K562 (cell line): ENCODE data around the gene ST6GALNAC3. TPM values are rescaled to one million over a fixed set of nuclear protein-coding genes. Genes with fewer than 3 reads are reported as not detected.
A peak's percentile ranks its signal among the peaks of the same experiment; 100 is the strongest.

Source experiments
- CTCF ChIP-seq, 3 experiments: IDR thresholded peaks in 2 of 3; conservative IDR thresholded peaks in 1 of 3; 2 replicates each; pipeline ENCODE4 v1.5.1; 2011 to 2012; ENCODE audit warnings: low read length in 3 of 3, mild to moderate bottlenecking in 3 of 3, control low read depth in 2 of 3, improper control_type of control experiment in 1 of 3, inconsistent platforms in 1 of 3, low read depth in 1 of 3, mixed read lengths in 1 of 3, moderate library complexity in 1 of 3; ENCODE audit not compliant: insufficient read depth in 2 of 3
- DIDO1 ChIP-seq: fragments of 450-650 bp; IDR thresholded peaks from 2 replicates; pipeline ENCODE4 v1.6.1; 2016; ENCODE audit warnings: low read depth, missing biosample characterization, missing genetic modification characterization
- ESRRA ChIP-seq: fragments of 450-650 bp; IDR thresholded peaks from 2 replicates; pipeline ENCODE4 v1.6.1; 2014; ENCODE audit warnings: low read depth, mild to moderate bottlenecking, moderate library complexity, borderline replicate concordance
- FOXP1 ChIP-seq: sonication (generic); formaldehyde crosslinking; IDR thresholded peaks from 2 replicates; pipeline ENCODE4 v1.8.0; 2022; ENCODE audit warnings: mild to moderate bottlenecking, missing genetic modification reagents
- GTF2F1 ChIP-seq: IDR thresholded peaks from 2 replicates; pipeline ENCODE4 v1.6.1; 2011; ENCODE audit warnings: low read depth, low read length, improper control_type of control experiment
- HES1 ChIP-seq: fragments of 450-650 bp; IDR thresholded peaks from 2 replicates; pipeline ENCODE4 v1.6.1; 2016; ENCODE audit warnings: low read depth, mild to moderate bottlenecking, moderate library complexity
- HMG20A ChIP-seq: fragments of 450-650 bp; formaldehyde crosslinking; conservative IDR thresholded peaks from 2 replicates; pipeline ENCODE4 v1.4.0; 2020; ENCODE audit warnings: mild to moderate bottlenecking, mixed read lengths
- HOXB6 ChIP-seq: fragments of 250-450 bp; sonication (Bioruptor Pico); IDR thresholded peaks from 2 replicates; pipeline ENCODE4 v1.5.1; 2022; ENCODE audit warnings: mild to moderate bottlenecking, borderline replicate concordance
- ILK ChIP-seq: fragments of 450-650 bp; IDR thresholded peaks from 2 replicates; pipeline ENCODE4 v1.6.1; 2016; ENCODE audit warnings: missing genetic modification characterization, low read depth, mild to moderate bottlenecking, missing compliant biosample characterization, moderate library complexity, borderline replicate concordance
- JUND ChIP-seq, 2 experiments: IDR thresholded peaks; 2 replicates in 1 of 2; 3 replicates in 1 of 2; pipeline ENCODE4 v1.6.1; 2011; ENCODE audit warnings: borderline replicate concordance in 2 of 2, low read depth in 2 of 2, low read length in 2 of 2, improper control_type of control experiment in 1 of 2, missing biosample characterization in 1 of 2, missing genetic modification characterization in 1 of 2, missing genetic modification reagents in 1 of 2
- MAZ ChIP-seq, 2 experiments: fragments of 450-650 bp in 1 of 2; sonication (generic) in 1 of 2; formaldehyde crosslinking; IDR thresholded peaks in 1 of 2; conservative IDR thresholded peaks in 1 of 2; 2 replicates each; pipeline versions ENCODE4 v1.4.0 to v1.5.0; 2020; ENCODE audit warnings: mild to moderate bottlenecking in 1 of 2, missing genetic modification reagents in 1 of 2
- MXI1 ChIP-seq: IDR thresholded peaks from 2 replicates; pipeline ENCODE4 v1.6.1; 2011; ENCODE audit warnings: low read depth, mild to moderate bottlenecking, improper control_type of control experiment, low read length
- PHB ChIP-seq: fragments of 250-450 bp; sonication (Bioruptor Pico); IDR thresholded peaks from 2 replicates; pipeline ENCODE4 v1.5.0; 2021
- POLR2B ChIP-seq: fragments of 450-650 bp; IDR thresholded peaks from 2 replicates; pipeline ENCODE4 v1.6.1; 2018; ENCODE audit warnings: low read depth; ENCODE audit not compliant: partially characterized antibody
- PTTG1 ChIP-seq: fragments of 450-650 bp; IDR thresholded peaks from 2 replicates; pipeline ENCODE4 v1.6.1; 2016; ENCODE audit warnings: low read depth, mild to moderate bottlenecking, missing genetic modification characterization, missing compliant biosample characterization
- RAD51 ChIP-seq: fragments of 450-650 bp; IDR thresholded peaks from 2 replicates; pipeline ENCODE4 v1.7.1; 2016; ENCODE audit warnings: low read depth, mild to moderate bottlenecking, borderline replicate concordance
- RNF2 ChIP-seq: sonication (generic); IDR thresholded peaks from 2 replicates; pipeline ENCODE4 v1.6.1; 2016
- SMAD1 ChIP-seq: fragments of 150-350 bp; IDR thresholded peaks from 2 replicates; pipeline ENCODE4 v1.6.1; 2014; ENCODE audit warnings: low read length, low read depth; ENCODE audit not compliant: partially characterized antibody
- SMAD2 ChIP-seq: fragments of 150-350 bp; IDR thresholded peaks from 2 replicates; pipeline ENCODE4 v1.6.1; 2014; ENCODE audit warnings: low read depth, mild to moderate bottlenecking, low read length
- ZNF143 ChIP-seq: sonication (generic); formaldehyde crosslinking; IDR thresholded peaks from 2 replicates; pipeline ENCODE4 v1.9.0; 2022; ENCODE audit warnings: mild to moderate bottlenecking, missing genetic modification reagents
- polyA plus RNA-seq, 8 experiments: library from polyadenylated mRNA; depleted of rRNA in 4 of 8; stranded (reverse) in 5 of 8; unstranded in 3 of 8; fragments of >200 nt; fragmentation: Nextera tagmentation in 2 of 8; fragmentation: Illumina TruSeq in 1 of 8; extraction: Ambion mirVana in 2 of 8; extraction: Trizol in 1 of 8; gene quantifications; 2 replicates each; pipeline versions ENCODE4 v1.2.1 to v1.2.3, GENCODE V29; 2011 to 2014; ENCODE audit warnings: inconsistent platforms in 1 of 8, missing spikeins in 1 of 8
- total RNA-seq, 7 experiments: library from RNA; depleted of rRNA in 6 of 7; stranded (reverse); fragments of >200 nt in 6 of 7; fragmentation: Illumina TruSeq in 2 of 7; extraction: Trizol in 2 of 7; gene quantifications; 2 replicates each; pipeline versions ENCODE4 v1.2.1 to v1.2.3, GENCODE V29; 2011 to 2021; ENCODE audit warnings: low replicate concordance in 1 of 7

The ST6GALNAC3 gene
- total and polyA plus RNA-seq, 9 of the 15 experiments (the other 6 are each of a cell fraction or from before 2014, with no cell fraction given), result 0.04 to 0.29 (median 0.18) TPM; not detected in 6

GRCh38 chr1:76154206-76154956 lies 79.8 kb downstream of the ST6GALNAC3 start (continued):
- TF ChIP-seq PTTG1 (tag), result no peak
- no peak for TF ChIP-seq PHB (CRISPR knock-in tag)
- TF ChIP-seq GTF2F1, result no peak
- TF ChIP-seq CTCF (IDR thresholded peaks at IDR 0.05 in 2 of 3, conservative IDR thresholded peaks at IDR 0.05 in 1 of 3; ENCODE audit: insufficient read depth in 2 of 3, low read depth in 1 of 3, low read length in 3 of 3), result peak; percentile 79 to 94 (median 88)
- no peak for TF ChIP-seq SMAD1
- no peak for TF ChIP-seq HMG20A (CRISPR knock-in tag)
- no peak for TF ChIP-seq HOXB6 (CRISPR knock-in tag)
- no peak for TF ChIP-seq ZNF143 (CRISPR knock-in tag)
- 0 out of 2 replicates have a peak, but pooled peaks have one; percentile 44 for TF ChIP-seq JUND (IDR thresholded peaks at IDR 0.05; ENCODE audit: borderline replicate concordance, low read depth, low read length)
- no peak for TF ChIP-seq JUND (tag; IDR thresholded peaks at IDR 0.05; ENCODE audit: borderline replicate concordance, low read depth, low read length)
- no peak for TF ChIP-seq ILK
- no peak for TF ChIP-seq SMAD2
- no peak for TF ChIP-seq ESRRA
- no peak for TF ChIP-seq DIDO1 (tag)
- no peak for TF ChIP-seq POLR2B
- no peak for TF ChIP-seq RAD51
- no peak for TF ChIP-seq FOXP1 (CRISPR knock-in tag)
- TF ChIP-seq RNF2, result no peak
- peak in 1 of 2 experiments; percentile 36; a peak in 1 of 4 replicates for TF ChIP-seq MAZ (CRISPR knock-in tag; conservative IDR thresholded peaks at IDR 0.05 in 1 of 2, IDR thresholded peaks at IDR 0.05 in 1 of 2)
- TF ChIP-seq MXI1, result no peak
- no peak for TF ChIP-seq HES1
